ENCODE data around the gene NECAB2.

GRCh38 chr16:83937922-83938885 is 29.8 kb upstream of the NECAB2 start:
- TF ChIP-seq, protein P1, sequence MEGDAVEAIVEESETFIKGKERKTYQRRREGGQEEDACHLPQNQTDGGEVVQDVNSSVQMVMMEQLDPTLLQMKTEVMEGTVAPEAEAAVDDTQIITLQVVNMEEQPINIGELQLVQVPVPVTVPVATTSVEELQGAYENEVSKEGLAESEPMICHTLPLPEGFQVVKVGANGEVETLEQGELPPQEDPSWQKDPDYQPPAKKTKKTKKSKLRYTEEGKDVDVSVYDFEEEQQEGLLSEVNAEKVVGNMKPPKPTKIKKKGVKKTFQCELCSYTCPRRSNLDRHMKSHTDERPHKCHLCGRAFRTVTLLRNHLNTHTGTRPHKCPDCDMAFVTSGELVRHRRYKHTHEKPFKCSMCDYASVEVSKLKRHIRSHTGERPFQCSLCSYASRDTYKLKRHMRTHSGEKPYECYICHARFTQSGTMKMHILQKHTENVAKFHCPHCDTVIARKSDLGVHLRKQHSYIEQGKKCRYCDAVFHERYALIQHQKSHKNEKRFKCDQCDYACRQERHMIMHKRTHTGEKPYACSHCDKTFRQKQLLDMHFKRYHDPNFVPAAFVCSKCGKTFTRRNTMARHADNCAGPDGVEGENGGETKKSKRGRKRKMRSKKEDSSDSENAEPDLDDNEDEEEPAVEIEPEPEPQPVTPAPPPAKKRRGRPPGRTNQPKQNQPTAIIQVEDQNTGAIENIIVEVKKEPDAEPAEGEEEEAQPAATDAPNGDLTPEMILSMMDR (conservative IDR thresholded peaks at IDR 0.05 in 1 of 2, IDR thresholded peaks at IDR 0.05 in 1 of 2; ENCODE audit: low read depth in 1 of 2, low read length in 2 of 2): no peak
- no peak for TF ChIP-seq EZH2 (IDR thresholded peaks at IDR 0.05; ENCODE audit: low read length, missing control alignments)

All from fibroblast of lung (primary cell).